Thyroid gland (tissue), 4 donors: ENCODE results near the gene CDKN2AIPNL. TPM values are rescaled to one million over a fixed set of nuclear protein-coding genes. Genes with fewer than 3 reads are reported as not detected.

Source experiments
- DNase-seq, 2 donors: peaks; one replicate each; pipeline ENCODE4 v3.0.0-alpha.2; 2019
- H3K27ac ChIP-seq, 3 donors: fragments of 200-600 bp; sonication (generic); 1 replicate in 2 of 3; 2 replicates in 1 of 3; pipeline ENCODE4 v1.5.1; 2016 to 2019; ENCODE audit warnings: mild to moderate bottlenecking in 1 of 3, moderate library complexity in 1 of 3
- H3K27me3 ChIP-seq: fragments of 200-600 bp; sonication (generic); one replicate; pipeline ENCODE4 v1.5.1; 2019
- H3K36me3 ChIP-seq, 2 donors: fragments of 200-600 bp; sonication (generic); one replicate each; pipeline ENCODE4 v1.5.1; 2016 to 2019
- H3K4me1 ChIP-seq, 2 donors: fragments of 200-600 bp; sonication (generic); one replicate each; pipeline ENCODE4 v1.5.1; 2017 to 2019
- H3K4me3 ChIP-seq, 3 donors: fragments of 200-600 bp; sonication (generic); replicated peaks in 1 of 3; 1 replicate in 2 of 3; 2 replicates in 1 of 3; pipeline ENCODE4 v1.5.1; 2016; ENCODE audit warnings: mild to moderate bottlenecking in 1 of 3
- H3K9me3 ChIP-seq: fragments of 200-600 bp; sonication (generic); one replicate; pipeline ENCODE4 v1.5.1; 2017
- CTCF ChIP-seq, 6 experiments: fragments of 200-600 bp in 3 of 6; fragments of 450-650 bp in 3 of 6; sonication (generic) in 3 of 6; IDR thresholded peaks; one replicate each; pipeline ENCODE4 v1.5.1; 2016 to 2019; ENCODE audit warnings: antibody characterized with exemption in 6 of 6, mild to moderate bottlenecking in 2 of 6, inconsistent platforms in 1 of 6, moderate library complexity in 1 of 6
- POLR2A ChIP-seq, 2 donors: fragments of 450-650 bp; IDR thresholded peaks; one replicate each; pipeline ENCODE4 v1.6.1; 2017; ENCODE audit warnings: antibody characterized with exemption in 2 of 2, mild to moderate bottlenecking in 2 of 2, moderate library complexity in 1 of 2
- WGBS, 2 donors: methylation state at CpG; one replicate each; pipeline ENCODE4 v1.1.5; 2017; 5-methylcytosine and 5-hydroxymethylcytosine counted together
- intact Hi-C: fragments of 100-400 bp; cut with DNase I; formaldehyde crosslinking; loops from one replicate; pipeline ENCODE4 v1.15.1; 2023
- total RNA-seq, 4 donors: library from RNA; depleted of rRNA; stranded (reverse); fragments of >200 nt; gene quantifications; one replicate each; pipeline ENCODE4 v1.2.3, GENCODE V29; 2016

The CDKN2AIPNL gene
- total RNA-seq, 4 donors from 2014 or later, result 27.9 to 42.3 (median 34.8) TPM

GRCh38 chr5:134451936-134452505 lies 40.3 kb upstream of the CDKN2AIPNL start:
- intact Hi-C loops, result no loop called here
- Histone ChIP-seq H3K4me1 (peaks cover 0 to 11% of the 10 kb centered on the region in 2 donors), H3K27me3 (no peaks in the 10 kb centered on the region), H3K27ac (no peak overlapping the region), H3K9me3 (no peaks in the 10 kb centered on the region), H3K4me3 (no peak overlapping the region), H3K36me3 (no peaks in the 10 kb centered on the region)
- 48 to 67% methylated on average over 1 of the region's 1 CpG for WGBS, 2 donors
- peak; percentile 60 for DNase-seq
- TF ChIP-seq CTCF (IDR thresholded peaks at IDR 0.05), result no peak
- no peak for TF ChIP-seq POLR2A (IDR thresholded peaks at IDR 0.05)

- intact Hi-C loops, result no loop called here
- no peak overlapping the region for H3K4me3 ChIP-seq
- TF ChIP-seq CTCF (IDR thresholded peaks at IDR 0.05) (no peak), POLR2A (IDR thresholded peaks at IDR 0.05) (no peak)
- peaks cover 6 to 17% of the 10 kb centered on the region in 2 donors for H3K4me1 ChIP-seq
- H3K9me3 ChIP-seq, result no peaks in the 10 kb centered on the region
- no peaks in the 10 kb centered on the region for H3K36me3 ChIP-seq
- WGBS, 2 donors, result 93 to 95% methylated on average over 3 of the region's 3 CpGs
- no peak for DNase-seq
- H3K27ac ChIP-seq, result no peak overlapping the region
- H3K27me3 ChIP-seq, result no peaks in the 10 kb centered on the region
Observed at GRCh38 chr5:134451225-134451935, 39.7 kb upstream of the CDKN2AIPNL start.

GRCh38 chr5:134450374-134450773 lies 38.7 kb upstream of the CDKN2AIPNL start:
- Histone ChIP-seq H3K4me3 (no peak overlapping the region), H3K4me1 (peaks cover 14 to 27% of the 10 kb centered on the region in 2 donors), H3K36me3 (no peaks in the 10 kb centered on the region), H3K27ac (no peak overlapping the region), H3K27me3 (no peaks in the 10 kb centered on the region), H3K9me3 (no peaks in the 10 kb centered on the region)
- intact Hi-C loops, result no loop called here
- no peak for DNase-seq
- no peak for TF ChIP-seq POLR2A (IDR thresholded peaks at IDR 0.05)
- no peak for TF ChIP-seq CTCF (IDR thresholded peaks at IDR 0.05)
- WGBS, 2 donors, result 71 to 77% methylated on average over 2 of the region's 2 CpGs

GRCh38 chr5:134449167-134449566 lies 37.5 kb upstream of the CDKN2AIPNL start:
- TF ChIP-seq CTCF (IDR thresholded peaks at IDR 0.05) (no peak), POLR2A (IDR thresholded peaks at IDR 0.05) (no peak)
- WGBS, 2 donors, result 87 to 100% methylated on average over 1 to 2 of the region's 2 CpGs

GRCh38 chr5:134447815-134448520 lies 36.3 kb upstream of the CDKN2AIPNL start:
- no peak overlapping the region for H3K4me3 ChIP-seq
- no peaks in the 10 kb centered on the region for H3K36me3 ChIP-seq
- peaks cover 19 to 34% of the 10 kb centered on the region in 2 donors for H3K4me1 ChIP-seq
- no peaks in the 10 kb centered on the region for H3K27me3 ChIP-seq
- H3K9me3 ChIP-seq, result no peaks in the 10 kb centered on the region
- 88 to 91% methylated on average over 7 of the region's 7 CpGs for WGBS, 2 donors
- TF ChIP-seq POLR2A (IDR thresholded peaks at IDR 0.05) (no peak), CTCF (IDR thresholded peaks at IDR 0.05) (no peak)
- no peak overlapping the region for H3K27ac ChIP-seq
- no peak for DNase-seq
- intact Hi-C loops, result no loop called here

More at GRCh38 chr5:134449167-134449566, 37.5 kb upstream of the CDKN2AIPNL start:
- Histone ChIP-seq H3K9me3 (no peaks in the 10 kb centered on the region), H3K4me3 (no peak overlapping the region), H3K4me1 (peaks cover 19 to 34% of the 10 kb centered on the region in 2 donors), H3K36me3 (no peaks in the 10 kb centered on the region), H3K27ac (no peak overlapping the region), H3K27me3 (no peaks in the 10 kb centered on the region)
- no peak for DNase-seq
- intact Hi-C loops, result no loop called here
